ENCODE results near the gene KCNJ12. TPM values are rescaled to one million over a fixed set of nuclear protein-coding genes. Genes with fewer than 3 reads are reported as not detected.
"Not testable (repeated sequence)": the region's sequence is repeated elsewhere in the genome, so short reads cannot be mapped to it uniquely, and the experiment has no call there.

KCNJ12 gene
- total RNA-seq, 2 experiments from 2014 or later: not detected

GRCh38 chr17:21418446-21419298, 42.5 kb downstream of the KCNJ12 start:
- no peaks in the 10 kb centered on the region for H3K9me3 Mint-ChIP-seq

DNA sequence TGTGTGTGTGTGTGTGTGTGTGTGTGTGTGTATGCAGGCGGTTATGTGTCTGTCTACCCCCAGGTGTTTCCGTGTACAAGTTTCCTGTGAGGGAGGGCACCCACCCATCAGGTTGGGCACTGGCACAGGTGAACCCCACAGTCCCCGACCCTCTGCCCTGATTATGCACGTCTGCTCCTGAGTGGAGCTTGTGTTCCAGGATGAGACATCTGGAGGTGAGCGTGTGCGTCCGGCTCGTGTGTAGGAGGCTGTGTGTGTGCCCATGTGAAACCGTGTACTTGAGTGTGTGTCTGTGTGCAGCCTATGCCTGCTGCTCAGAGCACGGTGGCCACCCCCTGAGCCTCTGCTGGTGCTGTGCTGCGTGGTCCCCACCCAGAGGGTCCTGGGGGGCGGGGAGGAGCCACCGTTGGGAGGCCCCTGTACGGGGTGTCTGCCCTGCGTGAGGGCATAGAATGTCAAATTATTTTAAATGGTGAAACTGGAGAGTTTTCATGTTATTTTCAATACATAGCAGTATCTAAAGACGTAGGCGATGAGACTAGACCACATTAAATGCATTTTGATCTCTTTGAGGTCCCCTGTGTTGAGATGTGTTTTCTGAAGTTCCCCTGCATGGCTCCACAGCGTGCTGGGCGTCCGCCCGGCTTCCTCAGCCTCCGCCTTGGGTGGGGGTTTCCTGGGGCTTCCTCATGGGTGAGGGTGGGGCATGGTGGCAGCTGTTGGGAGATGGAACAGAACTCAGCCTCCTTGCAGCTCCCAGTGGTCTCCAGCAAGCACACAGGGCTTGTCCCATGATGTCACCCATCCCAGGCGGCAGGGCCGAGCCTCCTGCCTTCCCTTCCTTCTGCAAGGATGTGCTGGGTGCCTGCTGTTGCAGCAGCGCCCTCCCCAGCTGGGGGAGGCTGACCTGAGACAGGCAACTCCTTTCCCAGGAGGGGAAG, 43.4 kb downstream of the KCNJ12 start:
- intact Hi-C loops (cut with micrococcal nuclease): loop anchor here (10.0 kb wide), 1 partner anchor 285 kb away; no protein-coding TSS in a partner anchor
- peak; percentile 68 for DNase-seq
- no peak overlapping the region for H3K27ac Mint-ChIP-seq
- no peaks in the 10 kb centered on the region for H3K27me3 Mint-ChIP-seq (ENCODE audit: low read depth)
- CTCF ChIA-PET: interaction anchor here (1.3 kb wide), 1 partner anchor 38 kb away, joined by 3 read pairs; no protein-coding TSS in a partner anchor
- peaks cover 34% of the 10 kb centered on the region for H3K4me1 Mint-ChIP-seq (ENCODE audit: low read depth)
- peak overlapping the region; percentile 30 for H3K4me3 Mint-ChIP-seq
- no peaks in the 10 kb centered on the region for H3K36me3 Mint-ChIP-seq (ENCODE audit: low read depth)
- H3K9me3 Mint-ChIP-seq: no peaks in the 10 kb centered on the region

More at GRCh38 chr17:21418446-21419298, 42.5 kb downstream of the KCNJ12 start:
- Mint-ChIP-seq H3K4me1 (ENCODE audit: low read depth) (peaks cover 34% of the 10 kb centered on the region), H3K36me3 (ENCODE audit: low read depth) (no peaks in the 10 kb centered on the region), H3K4me3 (no peak overlapping the region), H3K27ac (no peak overlapping the region), H3K27me3 (ENCODE audit: low read depth) (no peaks in the 10 kb centered on the region)
- CTCF ChIA-PET: interaction anchor here (1.3 kb wide), 1 partner anchor 39 kb away, joined by 3 read pairs; no protein-coding TSS in a partner anchor
- DNase-seq: peak; percentile 39
- intact Hi-C loops (cut with micrococcal nuclease): no loop called here

- peaks cover 34% of the 10 kb centered on the region for H3K4me1 Mint-ChIP-seq (ENCODE audit: low read depth)
- H3K27ac Mint-ChIP-seq; DNase-seq; CTCF ChIA-PET; H3K9me3 Mint-ChIP-seq; H3K4me3 Mint-ChIP-seq; H3K27me3 Mint-ChIP-seq (ENCODE audit: low read depth); H3K36me3 Mint-ChIP-seq (ENCODE audit: low read depth): not testable (repeated sequence)
- intact Hi-C loops (cut with micrococcal nuclease): loop anchor here (10.0 kb wide), 1 partner anchor 284 kb away; no protein-coding TSS in a partner anchor
Observed at GRCh38 chr17:21420503-21421090, 44.4 kb downstream of the KCNJ12 start.

GRCh38 chr17:21421421-21422310, 45.5 kb downstream of the KCNJ12 start:
- H3K36me3 Mint-ChIP-seq (ENCODE audit: low read depth); DNase-seq; H3K27ac Mint-ChIP-seq; CTCF ChIA-PET; H3K9me3 Mint-ChIP-seq; H3K27me3 Mint-ChIP-seq (ENCODE audit: low read depth); H3K4me3 Mint-ChIP-seq: not testable (repeated sequence)
- intact Hi-C loops (cut with micrococcal nuclease): loop anchor here (10.0 kb wide), 1 partner anchor 283 kb away; no protein-coding TSS in a partner anchor
- H3K4me1 Mint-ChIP-seq (ENCODE audit: low read depth): peaks cover 34% of the 10 kb centered on the region

GRCh38 chr17:21422311-21423189, 46.4 kb downstream of the KCNJ12 start:
- CTCF ChIA-PET; H3K27me3 Mint-ChIP-seq (ENCODE audit: low read depth); H3K27ac Mint-ChIP-seq; H3K36me3 Mint-ChIP-seq (ENCODE audit: low read depth); H3K9me3 Mint-ChIP-seq; DNase-seq; H3K4me3 Mint-ChIP-seq: not testable (repeated sequence)
- intact Hi-C loops (cut with micrococcal nuclease): loop anchor here (10.0 kb wide), 1 partner anchor 282 kb away; no protein-coding TSS in a partner anchor
- peaks cover 34% of the 10 kb centered on the region for H3K4me1 Mint-ChIP-seq (ENCODE audit: low read depth)

DNA sequence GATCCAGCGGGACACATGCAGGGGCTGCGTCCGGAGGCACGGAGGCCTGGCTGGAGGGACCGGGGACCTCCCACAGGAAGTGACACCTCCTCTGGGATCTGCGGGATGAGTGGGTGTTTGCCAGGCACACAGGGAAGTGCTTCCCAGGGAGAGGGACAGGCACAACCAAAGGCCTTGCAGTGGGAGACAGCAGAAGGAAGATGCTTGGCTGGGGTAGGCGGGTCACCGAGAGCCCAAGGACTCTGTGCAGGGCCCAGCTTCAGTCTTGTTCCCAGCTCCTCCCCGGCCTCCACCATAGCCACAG, 47.0 kb downstream of the KCNJ12 start:
- not testable (repeated sequence) for H3K27me3 Mint-ChIP-seq (ENCODE audit: low read depth)

GRCh38 chr17:21424697-21425096, 48.5 kb downstream of the KCNJ12 start:
- CTCF ChIA-PET; DNase-seq; H3K27me3 Mint-ChIP-seq (ENCODE audit: low read depth); H3K9me3 Mint-ChIP-seq; H3K36me3 Mint-ChIP-seq (ENCODE audit: low read depth); H3K4me3 Mint-ChIP-seq; H3K27ac Mint-ChIP-seq: not testable (repeated sequence)
- peaks cover 15% of the 10 kb centered on the region for H3K4me1 Mint-ChIP-seq (ENCODE audit: low read depth)
- intact Hi-C loops (cut with micrococcal nuclease): loop anchor here (10.0 kb wide), 1 partner anchor 280 kb away; no protein-coding TSS in a partner anchor

More for the DNA sequence above, 47.0 kb downstream of the KCNJ12 start:
- H3K4me1 Mint-ChIP-seq (ENCODE audit: low read depth): peaks cover 29% of the 10 kb centered on the region
- H3K36me3 Mint-ChIP-seq (ENCODE audit: low read depth); H3K4me3 Mint-ChIP-seq; CTCF ChIA-PET; H3K27ac Mint-ChIP-seq; DNase-seq; H3K9me3 Mint-ChIP-seq: not testable (repeated sequence)
- intact Hi-C loops (cut with micrococcal nuclease): loop anchor here (10.0 kb wide), 1 partner anchor 282 kb away; no protein-coding TSS in a partner anchor

DNA sequence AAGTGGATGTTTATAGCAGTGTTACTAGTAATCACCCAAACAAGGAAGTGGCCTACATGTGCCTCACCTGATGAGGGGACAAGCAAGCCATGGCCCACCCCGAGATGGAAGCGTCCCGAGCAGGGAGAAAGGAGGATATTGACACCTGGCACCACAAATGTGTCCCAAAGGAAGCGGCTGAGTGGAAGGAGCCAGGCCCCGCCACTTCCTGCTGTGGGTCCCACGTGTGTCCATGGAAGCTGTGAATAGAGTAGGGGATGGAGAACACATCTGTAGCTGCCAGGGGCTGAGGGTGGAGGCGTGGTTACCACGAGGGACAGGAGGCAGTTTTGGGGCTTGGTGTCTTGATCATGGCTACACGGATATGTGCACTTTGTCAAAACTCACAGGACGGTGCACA, 49.2 kb downstream of the KCNJ12 start:
- no peak for DNase-seq
- Mint-ChIP-seq H3K9me3 (no peaks in the 10 kb centered on the region), H3K4me3 (no peak overlapping the region), H3K36me3 (ENCODE audit: low read depth) (no peaks in the 10 kb centered on the region), H3K27me3 (ENCODE audit: low read depth) (no peaks in the 10 kb centered on the region), H3K27ac (no peak overlapping the region), H3K4me1 (ENCODE audit: low read depth) (peaks cover 9% of the 10 kb centered on the region)
- CTCF ChIA-PET: no interaction called here
- intact Hi-C loops (cut with micrococcal nuclease): loop anchor here (10.0 kb wide), 1 partner anchor 279 kb away; no protein-coding TSS in a partner anchor

- no peaks in the 10 kb centered on the region for H3K27me3 Mint-ChIP-seq (ENCODE audit: low read depth)
- DNase-seq: no peak
- no peaks in the 10 kb centered on the region for H3K36me3 Mint-ChIP-seq (ENCODE audit: low read depth)
- CTCF ChIA-PET: no interaction called here
- H3K4me1 Mint-ChIP-seq (ENCODE audit: low read depth): peaks cover 8% of the 10 kb centered on the region
- intact Hi-C loops (cut with micrococcal nuclease): loop anchor here (10.0 kb wide), 1 partner anchor 279 kb away; no protein-coding TSS in a partner anchor
- no peak overlapping the region for H3K4me3 Mint-ChIP-seq
- no peaks in the 10 kb centered on the region for H3K9me3 Mint-ChIP-seq
- H3K27ac Mint-ChIP-seq: no peak overlapping the region
Observed at GRCh38 chr17:21425736-21426135, 49.6 kb downstream of the KCNJ12 start.

DNA sequence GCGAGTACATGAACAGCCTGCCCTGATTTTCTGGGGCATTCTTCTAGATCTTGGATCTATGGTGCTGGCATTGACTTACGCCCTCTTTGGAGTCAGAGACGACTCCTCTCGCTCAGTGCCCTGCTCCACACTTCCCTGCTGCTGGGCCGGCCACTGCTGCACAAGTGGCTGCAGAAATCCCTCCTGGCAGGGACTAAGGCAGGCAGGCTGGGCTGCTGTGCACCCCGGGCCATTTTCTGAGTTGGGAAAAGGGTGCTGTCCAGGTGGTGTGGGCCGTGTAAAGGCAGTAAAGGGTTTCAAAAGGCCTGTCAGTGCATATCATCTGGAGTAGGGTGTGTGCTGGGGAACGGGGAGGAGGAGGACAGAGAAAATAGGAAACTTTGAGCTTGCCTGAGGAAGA, 50.1 kb downstream of the KCNJ12 start:
- CTCF ChIA-PET; DNase-seq; H3K4me1 Mint-ChIP-seq (ENCODE audit: low read depth); H3K4me3 Mint-ChIP-seq; H3K9me3 Mint-ChIP-seq; H3K27ac Mint-ChIP-seq; H3K36me3 Mint-ChIP-seq (ENCODE audit: low read depth); H3K27me3 Mint-ChIP-seq (ENCODE audit: low read depth): not testable (repeated sequence)
- intact Hi-C loops (cut with micrococcal nuclease): loop anchor here (10.0 kb wide), 1 partner anchor 279 kb away; no protein-coding TSS in a partner anchor
